Tongue (tissue), 2 donors: ENCODE results near the gene SPPL3. TPM values are rescaled to one million over a fixed set of nuclear protein-coding genes. Genes with fewer than 3 reads are reported as not detected.
"Not testable (repeated sequence)": the region's sequence is repeated elsewhere in the genome, so short reads cannot be mapped to it uniquely, and the experiment has no call there.

Source experiments
- DNase-seq: peaks from one replicate; pipeline ENCODE4 v3.0.0-alpha.2; 2015
- total RNA-seq: library from RNA; depleted of rRNA; stranded (reverse); fragments of >200 nt; gene quantifications from one replicate; pipeline ENCODE4 v1.2.3, GENCODE V29; 2014

The SPPL3 gene
- total RNA-seq, 1 donor from 2014 or later: 15.9 TPM

DNA sequence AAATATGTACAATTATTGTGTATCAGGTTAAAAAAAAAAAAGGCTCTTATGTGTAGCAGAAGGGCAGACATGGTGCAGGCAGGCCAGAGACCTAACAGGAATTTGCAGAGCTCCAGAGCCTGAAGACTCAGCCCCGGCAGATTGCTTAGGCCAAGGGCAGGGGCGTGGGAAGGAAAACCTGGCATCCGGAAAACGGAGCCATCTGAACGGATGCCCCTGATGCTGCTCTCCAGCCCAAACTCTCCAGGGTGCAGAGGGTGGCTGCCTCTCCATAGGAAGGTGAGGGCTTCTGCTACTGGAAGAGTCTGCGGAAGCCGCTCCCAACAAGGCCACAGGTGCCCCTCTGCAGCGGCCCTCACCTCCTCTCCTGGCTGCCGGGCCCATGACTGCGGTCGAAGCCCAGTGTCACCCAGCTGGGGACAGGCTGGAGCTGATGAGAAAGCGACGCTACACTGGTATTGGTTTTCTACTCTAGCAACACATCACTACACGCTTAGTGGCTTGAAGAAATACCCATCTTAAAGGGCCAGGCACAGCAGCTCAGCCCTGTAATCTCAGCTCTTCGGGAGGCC, 159.2 kb downstream of the SPPL3 start:
- no peak for DNase-seq

DNA sequence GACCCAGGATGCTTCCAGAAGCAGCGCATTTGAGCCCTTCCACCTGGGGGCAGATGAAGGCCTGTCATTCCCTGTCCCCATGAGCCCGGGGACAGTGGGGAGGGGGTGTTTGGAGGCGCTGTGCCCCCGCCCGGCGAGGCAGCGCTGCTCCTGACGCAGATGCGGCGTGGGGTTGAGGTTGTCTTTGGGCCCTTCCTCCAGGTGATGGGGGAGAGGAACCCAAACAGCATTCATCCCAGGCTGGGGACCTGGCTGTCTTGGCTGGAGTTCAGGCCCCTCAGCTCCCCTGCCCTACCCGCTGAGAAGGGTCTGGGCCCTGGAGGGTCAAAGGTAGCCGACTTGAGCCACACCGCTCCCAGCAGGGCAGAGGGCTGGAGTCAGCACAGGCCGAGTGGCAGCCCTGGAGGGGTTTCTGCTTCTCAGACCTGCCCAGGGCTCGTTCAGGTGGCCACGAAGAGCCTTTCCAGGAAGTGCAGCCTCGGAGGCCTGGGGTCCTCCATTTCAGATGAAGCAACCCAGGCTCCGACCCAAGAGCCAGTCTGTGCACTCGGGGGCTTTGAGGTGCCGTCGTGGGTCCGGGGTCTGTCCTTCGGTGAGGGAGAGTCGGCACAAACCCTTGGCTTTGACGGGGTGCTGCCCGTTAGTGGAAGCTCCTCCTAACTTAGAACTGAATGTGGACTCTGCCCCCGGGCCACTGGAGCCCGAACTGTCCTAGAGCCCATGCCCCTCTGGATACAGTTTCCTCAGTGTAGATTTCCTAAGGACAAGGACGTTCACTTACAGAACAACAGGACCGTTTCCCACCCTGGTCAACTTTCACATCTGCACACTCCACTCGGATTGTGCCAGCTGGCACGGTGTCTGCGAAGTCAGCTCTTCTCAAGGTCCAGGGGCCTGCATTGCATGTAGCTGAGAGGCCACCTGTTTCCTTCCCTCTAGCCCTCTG, 162.4 kb downstream of the SPPL3 start:
- peak; percentile 93 for DNase-seq

DNA sequence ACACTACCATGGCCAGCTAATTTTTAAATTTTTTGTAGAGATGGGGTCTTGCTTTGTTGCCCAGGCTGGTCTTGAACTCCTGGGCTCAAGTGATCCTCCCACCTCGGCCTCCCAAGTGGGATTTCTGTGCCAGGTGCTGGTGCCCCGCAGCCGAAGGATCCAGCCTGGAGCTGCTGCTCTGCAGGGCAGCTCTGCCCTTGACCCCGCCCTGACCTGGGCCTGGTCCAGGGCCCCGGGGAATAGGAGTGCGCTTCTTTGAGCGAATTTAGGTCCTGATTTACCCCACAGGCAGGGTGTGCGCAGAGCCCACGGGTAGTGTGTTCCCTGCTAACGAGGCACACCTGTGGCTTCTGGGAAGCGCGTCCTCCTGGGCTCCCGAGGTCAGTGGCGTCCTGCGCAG, 163.3 kb downstream of the SPPL3 start:
- DNase-seq: no peak

DNA sequence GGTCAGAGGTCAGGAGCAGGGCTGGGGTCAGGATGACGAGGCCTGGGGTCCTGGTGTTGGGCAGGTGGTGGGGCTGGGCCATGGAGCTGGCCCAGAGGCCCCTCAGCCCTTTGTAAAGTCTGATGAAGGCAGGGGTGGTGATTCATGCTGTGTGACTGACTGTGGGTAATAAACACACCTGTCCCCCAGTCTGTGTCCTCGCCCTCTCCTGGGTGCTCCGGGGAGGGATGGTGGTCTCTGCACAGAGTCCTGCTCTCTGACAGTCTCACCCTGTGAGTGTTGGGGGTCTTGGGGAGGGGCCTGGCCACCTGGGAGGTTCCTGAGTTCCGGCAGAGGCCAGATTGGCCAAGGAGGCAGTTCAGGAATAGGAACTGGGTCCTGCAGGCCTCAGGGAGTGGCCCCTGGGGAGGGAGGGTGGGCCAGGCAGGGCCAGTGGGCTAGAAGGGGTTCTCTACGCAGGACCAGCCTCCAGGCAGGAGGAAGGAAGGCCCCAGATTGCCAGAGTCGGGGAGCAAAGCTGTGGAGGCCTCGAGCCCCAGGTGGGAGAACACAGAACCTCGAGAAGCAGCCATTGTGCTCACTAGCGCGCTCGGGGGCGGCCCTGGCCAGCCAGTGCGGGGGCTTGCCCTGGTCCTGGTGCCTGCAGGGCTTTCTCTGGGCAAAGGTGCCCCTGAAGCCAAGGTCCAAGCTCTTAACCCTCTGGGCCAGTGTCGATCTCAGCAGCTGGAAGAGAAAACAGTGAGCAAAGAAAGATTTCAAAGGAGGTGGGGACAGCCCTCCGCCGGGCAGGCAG, 164.1 kb downstream of the SPPL3 start:
- DNase-seq: no peak

DNA sequence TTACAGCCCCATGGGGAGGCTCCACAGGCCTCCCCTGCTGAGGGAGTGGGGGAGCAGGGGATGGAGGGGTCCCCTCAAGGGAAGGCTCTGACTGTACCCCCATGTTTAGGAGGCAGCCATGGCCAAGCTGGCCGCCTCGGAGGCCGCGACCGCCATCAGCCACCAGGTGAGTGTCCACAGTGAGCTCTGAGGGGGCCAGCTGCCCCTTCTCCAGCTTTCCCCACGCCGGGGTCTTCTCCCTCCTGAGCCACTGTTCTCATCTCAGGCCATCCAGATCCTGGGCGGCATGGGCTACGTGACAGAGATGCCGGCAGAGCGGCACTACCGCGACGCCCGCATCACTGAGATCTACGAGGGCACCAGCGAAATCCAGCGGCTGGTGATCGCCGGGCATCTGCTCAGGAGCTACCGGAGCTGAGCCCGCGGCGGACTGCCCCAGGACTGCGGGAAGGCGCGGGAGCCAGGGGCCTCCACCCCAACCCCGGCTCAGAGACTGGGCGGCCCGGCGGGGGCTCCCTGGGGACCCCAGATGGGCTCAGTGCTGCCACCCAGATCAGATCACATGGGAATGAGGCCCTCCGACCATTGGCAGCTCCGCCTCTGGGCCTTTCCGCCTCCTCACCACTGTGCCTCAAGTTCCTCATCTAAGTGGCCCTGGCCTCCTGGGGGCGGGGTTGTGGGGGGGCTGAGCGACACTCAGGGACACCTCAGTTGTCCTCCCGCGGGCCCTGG, 165.0 kb downstream of the SPPL3 start:
- DNase-seq: no peak

DNA sequence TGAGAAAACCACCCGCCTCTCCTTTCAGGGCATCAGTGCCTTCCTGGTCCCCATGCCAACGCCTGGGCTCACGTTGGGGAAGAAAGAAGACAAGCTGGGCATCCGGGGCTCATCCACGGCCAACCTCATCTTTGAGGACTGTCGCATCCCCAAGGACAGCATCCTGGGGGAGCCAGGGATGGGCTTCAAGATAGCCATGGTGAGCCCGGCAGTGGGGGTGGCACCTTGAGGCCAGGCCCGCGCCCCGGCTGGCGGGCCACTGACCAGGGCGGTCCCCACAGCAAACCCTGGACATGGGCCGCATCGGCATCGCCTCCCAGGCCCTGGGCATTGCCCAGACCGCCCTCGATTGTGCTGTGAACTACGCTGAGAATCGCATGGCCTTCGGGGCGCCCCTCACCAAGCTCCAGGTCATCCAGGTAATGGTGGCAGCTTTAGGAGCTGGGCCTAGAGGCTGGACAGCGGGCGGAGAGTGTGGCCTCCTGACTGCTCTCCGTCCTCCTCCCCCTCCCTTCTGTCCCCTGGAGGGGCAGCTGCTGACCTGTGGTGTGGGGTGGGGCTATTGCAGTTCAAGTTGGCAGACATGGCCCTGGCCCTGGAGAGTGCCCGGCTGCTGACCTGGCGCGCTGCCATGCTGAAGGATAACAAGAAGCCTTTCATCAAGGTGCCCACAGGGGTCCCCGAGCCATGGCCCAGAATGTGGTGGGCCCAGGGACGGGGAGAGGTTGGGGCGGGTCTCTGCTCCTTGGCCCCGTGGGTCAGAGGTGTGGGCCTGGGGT, 165.7 kb downstream of the SPPL3 start:
- DNase-seq: no peak

DNA sequence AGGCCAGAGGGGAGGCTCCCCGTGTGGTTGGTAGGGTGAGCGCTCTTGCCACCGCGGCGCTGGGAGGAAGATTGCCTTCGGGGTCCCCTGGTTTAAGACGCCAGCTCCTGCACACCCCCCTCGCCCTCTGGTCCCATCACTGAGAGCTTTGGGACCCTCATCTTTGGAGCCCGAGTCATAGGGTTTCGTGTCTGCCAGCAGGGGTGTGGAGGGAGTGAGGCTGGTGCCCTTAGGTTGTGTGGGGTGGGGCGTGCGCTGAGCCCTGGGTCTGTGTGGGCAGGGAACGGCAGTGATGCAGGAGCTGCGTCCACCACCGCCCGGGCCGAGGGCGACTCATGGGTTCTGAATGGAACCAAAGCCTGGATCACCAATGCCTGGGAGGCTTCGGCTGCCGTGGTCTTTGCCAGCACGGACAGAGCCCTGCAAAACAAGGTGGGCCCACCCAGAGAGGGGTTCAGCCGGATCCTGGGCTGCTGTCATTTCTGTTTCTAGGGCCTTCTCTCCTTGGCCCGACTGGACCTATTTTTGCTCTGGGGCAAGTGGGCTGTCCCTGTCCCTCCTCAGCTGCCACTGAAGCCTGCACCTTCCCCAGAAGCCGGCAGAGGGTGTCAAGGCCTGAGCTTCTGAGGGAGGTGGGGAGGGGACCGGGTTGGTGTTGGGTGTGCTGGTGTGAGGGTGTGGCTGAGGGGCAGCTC, 166.5 kb downstream of the SPPL3 start:
- peak; percentile 48 for DNase-seq

DNA sequence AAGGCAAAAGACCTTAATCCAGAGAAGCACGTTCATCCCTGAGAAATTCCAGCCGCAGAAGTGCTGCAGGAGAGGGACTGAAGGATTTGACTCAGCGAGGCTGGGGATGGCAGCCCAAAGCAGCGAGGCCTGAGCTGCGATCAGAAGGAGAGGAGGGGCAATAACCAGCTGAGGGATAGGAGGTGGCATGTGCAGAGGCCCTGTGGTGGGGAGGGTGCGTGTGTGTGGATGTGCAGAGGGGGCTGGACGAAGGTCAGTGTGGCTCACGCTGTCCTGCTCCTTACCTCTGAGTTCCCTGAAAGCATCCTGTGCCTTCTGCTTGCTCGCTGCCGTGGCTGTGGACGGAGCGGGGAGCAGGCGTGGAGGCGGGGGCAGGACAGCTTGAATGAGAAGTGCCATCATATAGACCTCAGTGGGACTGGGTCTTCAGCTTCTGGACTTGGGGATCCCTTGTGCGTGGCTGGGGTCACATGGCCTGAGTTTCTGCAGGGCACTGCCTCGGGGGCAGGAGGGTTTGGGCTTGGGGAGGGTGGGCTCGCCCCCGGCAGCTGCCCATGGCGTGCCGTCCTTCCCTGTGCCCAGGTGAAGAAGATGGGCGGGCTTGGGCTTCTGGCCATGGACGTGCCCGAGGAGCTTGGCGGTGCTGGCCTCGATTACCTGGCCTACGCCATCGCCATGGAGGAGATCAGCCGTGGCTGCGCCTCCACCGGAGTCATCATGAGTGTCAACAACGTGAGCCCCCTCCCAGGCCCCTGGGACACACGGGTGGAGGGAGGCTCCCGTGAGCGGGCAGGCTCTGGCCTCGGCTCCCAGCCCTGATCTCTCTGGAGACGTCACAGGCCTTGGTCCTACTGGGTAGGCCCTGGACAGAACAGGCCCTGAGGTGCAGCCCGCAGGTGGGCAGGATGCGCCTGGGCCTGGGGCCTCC, 167.5 kb downstream of the SPPL3 start:
- no peak for DNase-seq

DNA sequence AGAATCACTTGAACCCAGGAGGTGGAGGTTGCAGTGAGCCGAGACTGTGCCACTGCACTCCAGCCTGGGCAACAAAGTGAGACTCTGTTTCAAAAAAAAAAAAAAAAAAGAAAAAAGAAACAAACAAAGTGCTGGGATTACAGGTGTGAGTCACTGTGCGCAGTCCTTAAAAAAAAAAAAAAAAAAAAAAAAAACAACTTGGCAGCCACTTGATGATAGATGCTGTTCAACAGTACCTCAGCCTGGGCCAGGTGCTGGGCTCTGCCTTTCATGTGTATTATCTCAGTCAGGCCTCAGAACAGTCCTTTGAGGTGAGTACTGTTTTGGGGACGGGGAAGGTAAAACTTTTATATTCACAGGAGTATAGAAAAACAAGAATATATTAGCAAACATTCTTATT, 169.0 kb downstream of the SPPL3 start:
- no peak for DNase-seq

DNA sequence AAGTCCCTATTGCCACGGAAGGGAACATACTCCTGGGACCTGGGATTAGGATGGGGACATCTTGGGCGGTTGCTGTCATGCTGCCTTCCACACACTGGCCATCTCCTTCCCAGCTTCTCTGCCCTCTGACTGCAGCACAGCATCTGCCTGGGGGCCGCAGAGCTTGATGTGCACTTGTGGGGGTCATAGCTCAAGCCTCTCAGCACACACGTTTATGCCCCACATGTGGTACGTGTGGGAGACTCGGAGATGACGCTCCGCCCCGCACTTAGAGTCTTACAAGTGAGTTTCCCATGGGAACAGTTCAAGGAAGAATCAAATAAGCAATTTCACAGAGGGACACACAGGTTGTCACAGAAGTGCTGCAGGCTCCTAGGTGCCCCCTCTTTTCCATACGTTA, 169.9 kb downstream of the SPPL3 start:
- DNase-seq: no peak

DNA sequence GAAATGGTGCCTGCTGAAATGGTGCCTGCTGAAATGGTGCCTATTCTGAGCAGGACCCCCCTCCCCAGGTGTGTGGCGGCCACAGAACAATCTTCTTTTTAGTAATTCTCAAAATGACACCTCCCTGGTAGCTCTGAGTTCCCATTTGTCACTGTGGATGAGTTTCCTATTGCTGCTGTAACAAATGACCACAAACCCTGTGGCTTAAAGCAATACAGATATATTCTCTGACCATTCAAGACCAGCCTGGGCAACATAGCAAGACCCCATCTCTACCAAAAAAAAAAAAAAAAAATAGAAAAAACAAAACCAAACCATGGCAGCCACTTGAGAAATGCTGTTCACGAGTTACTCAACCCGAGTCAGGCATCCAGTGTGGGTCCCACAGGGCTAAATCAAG, 170.6 kb downstream of the SPPL3 start:
- DNase-seq: no peak

DNA sequence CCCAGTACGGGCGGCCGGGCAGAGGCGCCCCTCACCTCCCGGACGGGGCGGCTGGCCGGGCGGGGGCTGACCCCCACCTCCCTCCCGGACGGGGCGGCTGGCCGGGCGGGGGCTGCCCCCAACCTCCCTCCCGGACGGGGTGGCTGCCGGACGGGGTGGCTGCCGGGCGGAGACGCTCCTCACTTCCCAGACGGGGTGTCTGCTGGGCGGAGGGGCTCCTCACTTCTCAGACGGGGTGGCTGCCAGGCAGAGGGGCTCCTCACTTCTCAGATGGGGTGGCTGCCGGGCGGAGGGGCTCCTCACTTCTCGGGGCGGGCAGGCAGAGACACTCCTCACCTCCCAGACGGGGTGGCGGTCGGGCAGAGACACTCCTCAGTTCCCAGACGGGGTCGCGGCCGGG, 172.0 kb downstream of the SPPL3 start:
- not testable (repeated sequence) for DNase-seq

DNA sequence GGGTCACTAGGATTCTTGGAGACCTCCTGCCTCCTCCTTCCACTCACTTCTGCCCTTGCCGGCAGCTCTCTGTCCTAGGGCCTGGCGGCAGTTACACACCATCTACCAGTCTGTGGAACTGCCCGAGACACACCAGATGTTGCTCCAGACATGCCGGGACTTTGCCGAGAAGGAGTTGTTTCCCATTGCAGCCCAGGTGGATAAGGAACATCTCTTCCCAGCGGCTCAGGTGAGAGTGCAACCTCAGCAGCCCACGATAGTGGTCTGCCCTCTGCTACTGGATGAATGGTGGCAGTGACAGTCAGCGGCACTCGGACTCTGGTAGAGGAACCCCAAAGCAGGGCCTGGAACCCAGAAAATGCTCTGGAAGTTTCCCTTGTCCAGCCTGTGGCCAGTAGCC, 177.2 kb downstream of the SPPL3 start:
- no peak for DNase-seq

DNA sequence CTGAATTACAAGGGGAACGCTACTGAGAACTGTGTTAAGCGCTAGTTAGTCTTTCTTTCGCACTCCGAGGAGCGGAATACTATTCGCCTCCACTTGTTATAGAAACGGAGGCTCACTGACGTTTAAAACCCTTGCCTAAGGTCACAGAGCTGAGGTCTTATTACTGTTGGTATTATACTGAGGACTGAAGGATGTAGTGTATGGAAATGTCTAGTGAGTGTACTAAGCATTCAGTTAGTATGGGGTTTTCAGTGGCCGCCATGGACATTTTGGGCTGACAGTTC, 177.7 kb downstream of the SPPL3 start:
- DNase-seq: no peak

DNA sequence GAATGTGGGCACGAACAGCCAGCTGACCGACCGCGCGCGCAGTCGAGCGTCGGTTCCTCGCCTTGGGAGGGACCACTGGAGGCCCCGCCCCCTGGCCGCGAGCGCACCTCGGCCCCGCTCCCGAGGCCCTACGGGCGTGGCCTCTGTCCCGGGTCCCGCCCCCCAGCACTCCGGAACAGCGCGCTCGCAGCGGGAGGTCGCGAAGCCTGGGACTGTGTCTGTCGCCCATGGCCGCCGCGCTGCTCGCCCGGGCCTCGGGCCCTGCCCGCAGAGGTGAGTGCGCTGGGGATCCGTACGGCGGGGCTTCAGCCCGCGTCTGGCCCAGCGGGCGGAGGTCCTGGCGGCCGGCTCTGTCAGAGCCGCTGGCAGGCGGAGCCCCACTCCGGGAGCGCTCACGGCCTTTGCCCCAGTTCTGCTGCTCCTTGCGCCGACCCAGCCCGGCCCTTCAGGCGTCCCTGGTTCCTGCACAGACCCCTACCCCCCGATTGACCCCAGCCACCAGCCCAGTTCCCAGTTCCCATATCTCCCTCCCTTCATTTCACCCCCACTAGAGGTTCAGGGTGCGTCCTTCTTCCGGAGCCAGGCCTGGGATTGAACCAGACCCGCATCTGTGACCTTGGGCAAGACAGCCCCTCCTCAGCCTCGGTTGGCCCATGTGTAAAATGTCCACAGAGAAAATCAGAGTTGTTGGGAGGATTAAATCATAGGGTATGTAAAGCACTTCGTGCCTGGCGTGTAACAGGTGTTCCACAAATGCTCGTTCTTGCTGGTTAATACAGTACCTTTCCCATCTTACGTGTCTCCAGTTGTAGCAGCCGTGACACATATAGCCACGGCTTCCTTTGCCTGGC, 178.3 kb downstream of the SPPL3 start, which contains the start of gene ACADS:
Gene ACADS (plus strand): TSS at position 168 of the 851 bp plus-strand sequence. CDS start 60 bp downstream, at position 228.
- DNase-seq: peak; percentile 93

DNA sequence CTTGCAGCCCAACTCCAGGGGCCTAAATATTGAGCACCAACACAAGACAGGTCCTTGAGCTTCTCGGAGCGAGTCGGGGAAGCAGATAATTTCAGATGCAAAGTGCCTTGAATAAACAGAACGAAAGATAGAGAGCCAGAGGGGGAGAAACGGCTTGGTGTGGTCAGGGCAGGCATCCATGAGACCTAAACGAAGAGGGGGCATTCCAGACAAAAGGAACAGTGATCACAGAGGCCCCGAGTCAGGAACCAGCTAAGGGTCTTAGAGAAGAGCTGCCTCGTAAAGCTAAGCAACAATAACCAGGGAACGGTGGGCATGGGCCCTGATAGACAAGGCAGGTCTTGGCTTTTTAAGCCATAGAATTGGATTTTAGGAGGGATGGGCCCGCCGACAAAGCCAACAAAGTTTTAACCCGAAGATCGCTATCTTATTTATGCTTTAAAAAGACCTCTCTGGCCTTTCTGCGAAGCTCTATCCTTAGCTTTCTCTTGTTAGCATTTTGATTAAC, 179.0 kb downstream of the SPPL3 start:
- no peak for DNase-seq

DNA sequence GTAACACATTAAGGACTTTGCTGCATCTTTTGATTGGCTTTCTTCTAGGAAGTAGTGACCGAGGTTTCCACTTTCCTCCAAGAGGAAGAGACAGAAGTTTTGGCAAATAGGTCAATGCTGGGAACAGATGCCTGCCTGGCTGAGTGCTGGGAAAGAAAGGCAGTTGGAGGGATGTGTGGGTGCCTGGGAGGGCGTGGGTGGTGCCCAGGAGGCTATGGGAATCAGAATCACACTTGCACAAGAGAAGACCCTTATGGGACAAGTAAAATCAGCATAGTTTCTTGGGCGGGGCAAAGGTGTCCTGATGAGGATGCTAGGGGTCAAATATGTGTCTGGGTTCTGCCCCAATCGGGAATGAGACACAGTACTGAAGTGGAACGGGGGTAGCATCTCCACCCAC, 179.4 kb downstream of the SPPL3 start:
- DNase-seq: no peak

DNA sequence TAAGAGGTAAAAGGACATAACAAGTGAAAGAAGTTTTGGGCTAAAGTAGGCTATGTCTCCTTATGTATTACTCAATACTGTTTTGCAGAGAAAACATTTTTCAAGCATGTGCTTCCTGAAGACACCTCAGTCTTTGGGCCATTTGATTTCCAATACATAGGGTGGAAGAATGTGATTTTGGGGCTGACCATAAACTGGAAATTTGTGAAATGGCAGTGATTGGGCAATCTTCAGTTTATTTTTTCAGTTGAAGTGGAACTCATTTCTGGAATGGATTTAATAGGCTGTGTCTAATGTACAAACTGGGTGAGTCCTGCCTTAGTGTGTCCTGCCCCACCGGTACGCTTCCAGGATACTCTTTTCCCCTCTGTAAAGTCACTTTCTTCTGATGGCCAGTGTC, 181.4 kb downstream of the SPPL3 start:
- no peak for DNase-seq

DNA sequence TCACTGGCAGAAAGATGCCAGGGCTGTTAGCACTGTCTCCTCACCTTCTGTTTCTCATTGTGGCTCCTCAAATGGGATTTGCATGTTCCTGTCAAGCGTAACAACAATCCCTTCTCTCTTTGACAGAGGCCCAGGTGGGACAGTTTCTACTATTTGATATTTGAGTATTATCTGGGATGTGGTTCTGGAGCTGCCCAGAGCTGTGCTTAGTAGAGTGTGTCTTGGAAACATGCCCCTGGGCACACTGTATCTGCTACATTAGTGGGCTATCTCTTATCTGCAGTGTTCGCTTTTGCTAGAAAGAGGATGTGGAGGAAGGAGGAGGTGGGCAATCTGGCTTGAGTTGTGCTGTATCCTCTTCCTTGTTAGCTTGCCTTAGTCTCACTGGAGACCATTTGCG, 182.3 kb downstream of the SPPL3 start:
- no peak for DNase-seq
